Omental fat pad (tissue), 4 donors: ENCODE results near the gene LRPPRC. TPM values are rescaled to one million over a fixed set of nuclear protein-coding genes. Genes with fewer than 3 reads are reported as not detected.

Experiments
- ATAC-seq: fragments of 150-250 bp; one replicate; pipeline ENCODE4 v1.9.1; 2016; ENCODE audit warnings: mild to moderate bottlenecking, moderate library complexity; ENCODE audit not compliant: low FRiP score
- DNase-seq: peaks from one replicate; pipeline ENCODE4 v3.0.0-alpha.2; 2019; ENCODE audit warnings: low spot score
- total RNA-seq, 4 donors: library from RNA; depleted of rRNA; stranded (reverse); fragments of >200 nt; gene quantifications; one replicate each; pipeline ENCODE4 v1.1.0, GENCODE V29; 2016
- TF ChIP-seq, protein P1 (sequence below), 3 donors: fragments of 450-650 bp; IDR thresholded peaks; one replicate each; pipeline ENCODE4 v1.5.1; 2016 to 2017; ENCODE audit warnings: antibody characterized with exemption in 3 of 3, mild to moderate bottlenecking in 3 of 3, moderate library complexity in 2 of 3

The LRPPRC gene
- total RNA-seq, 4 donors from 2014 or later = 47.5 to 87.4 (median 56.3) TPM

DNA sequence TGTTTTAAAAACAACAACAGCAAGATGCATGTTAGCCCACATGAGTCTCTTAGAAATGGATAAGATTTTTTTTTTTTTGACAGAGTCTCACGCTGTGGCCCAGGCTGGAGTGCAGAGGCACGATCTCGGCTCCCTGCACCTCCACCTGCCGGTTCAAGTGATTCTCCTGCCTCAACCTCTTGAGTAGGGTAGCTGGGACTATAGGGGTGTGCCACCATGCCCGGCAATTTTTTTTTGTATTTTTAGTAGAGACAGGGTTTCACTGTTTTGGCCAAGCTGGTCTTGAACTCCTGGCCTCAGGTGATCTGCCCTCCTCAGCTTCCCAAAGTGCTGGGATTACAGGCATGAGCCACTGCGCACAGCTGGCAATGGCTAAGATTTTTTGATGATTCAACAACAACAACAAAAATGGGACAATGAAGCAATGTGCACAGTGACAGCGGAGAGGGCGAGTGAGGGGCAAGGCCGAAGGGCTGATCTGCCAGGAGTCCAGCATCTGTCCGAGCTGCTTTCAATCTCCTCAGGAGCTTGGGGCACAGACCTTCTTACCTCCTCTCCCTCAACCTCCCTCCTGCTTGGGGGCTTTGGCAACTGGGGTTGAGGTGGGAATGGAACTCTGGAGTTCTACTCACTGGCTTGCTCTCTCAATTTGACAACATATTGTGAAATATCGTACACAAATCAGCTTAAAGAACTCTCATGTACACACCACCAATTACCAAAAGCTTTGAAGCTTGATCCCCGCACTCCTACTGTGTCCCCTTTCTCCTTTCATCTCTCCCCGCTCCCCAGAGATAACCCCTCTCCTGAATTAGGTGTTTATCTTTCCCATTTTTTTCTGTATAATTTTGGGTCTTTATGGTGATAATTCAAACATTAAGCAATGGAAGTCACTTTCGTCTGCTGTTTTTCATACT lies 153.6 kb downstream of the LRPPRC start:
- TF ChIP-seq, protein P1, sequence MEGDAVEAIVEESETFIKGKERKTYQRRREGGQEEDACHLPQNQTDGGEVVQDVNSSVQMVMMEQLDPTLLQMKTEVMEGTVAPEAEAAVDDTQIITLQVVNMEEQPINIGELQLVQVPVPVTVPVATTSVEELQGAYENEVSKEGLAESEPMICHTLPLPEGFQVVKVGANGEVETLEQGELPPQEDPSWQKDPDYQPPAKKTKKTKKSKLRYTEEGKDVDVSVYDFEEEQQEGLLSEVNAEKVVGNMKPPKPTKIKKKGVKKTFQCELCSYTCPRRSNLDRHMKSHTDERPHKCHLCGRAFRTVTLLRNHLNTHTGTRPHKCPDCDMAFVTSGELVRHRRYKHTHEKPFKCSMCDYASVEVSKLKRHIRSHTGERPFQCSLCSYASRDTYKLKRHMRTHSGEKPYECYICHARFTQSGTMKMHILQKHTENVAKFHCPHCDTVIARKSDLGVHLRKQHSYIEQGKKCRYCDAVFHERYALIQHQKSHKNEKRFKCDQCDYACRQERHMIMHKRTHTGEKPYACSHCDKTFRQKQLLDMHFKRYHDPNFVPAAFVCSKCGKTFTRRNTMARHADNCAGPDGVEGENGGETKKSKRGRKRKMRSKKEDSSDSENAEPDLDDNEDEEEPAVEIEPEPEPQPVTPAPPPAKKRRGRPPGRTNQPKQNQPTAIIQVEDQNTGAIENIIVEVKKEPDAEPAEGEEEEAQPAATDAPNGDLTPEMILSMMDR (IDR thresholded peaks at IDR 0.05) = no peak
- ATAC-seq = no peak
- DNase-seq = no peak

DNA sequence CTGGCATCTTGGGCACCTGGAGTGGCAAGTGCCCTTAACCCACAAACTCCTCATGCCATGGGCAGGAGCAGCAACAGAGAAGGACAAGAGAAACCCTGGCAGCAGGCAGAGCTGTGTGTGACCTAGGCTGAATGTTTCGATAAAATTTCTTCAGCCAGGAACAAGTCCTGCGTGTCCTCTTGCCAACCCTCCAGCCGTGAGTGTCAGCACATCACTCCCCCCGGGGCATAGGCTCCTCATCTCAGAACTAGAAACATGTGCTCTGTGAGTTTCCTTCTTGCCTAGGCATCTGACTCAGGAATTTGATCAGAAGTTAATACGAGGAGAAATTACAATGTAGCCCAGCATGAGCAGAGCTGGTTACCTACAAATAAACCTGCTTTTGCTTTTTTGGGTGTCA lies 154.8 kb downstream of the LRPPRC start:
- no peak for DNase-seq
- no peak for ATAC-seq
- TF ChIP-seq, protein P1 (IDR thresholded peaks at IDR 0.05) = no peak

DNA sequence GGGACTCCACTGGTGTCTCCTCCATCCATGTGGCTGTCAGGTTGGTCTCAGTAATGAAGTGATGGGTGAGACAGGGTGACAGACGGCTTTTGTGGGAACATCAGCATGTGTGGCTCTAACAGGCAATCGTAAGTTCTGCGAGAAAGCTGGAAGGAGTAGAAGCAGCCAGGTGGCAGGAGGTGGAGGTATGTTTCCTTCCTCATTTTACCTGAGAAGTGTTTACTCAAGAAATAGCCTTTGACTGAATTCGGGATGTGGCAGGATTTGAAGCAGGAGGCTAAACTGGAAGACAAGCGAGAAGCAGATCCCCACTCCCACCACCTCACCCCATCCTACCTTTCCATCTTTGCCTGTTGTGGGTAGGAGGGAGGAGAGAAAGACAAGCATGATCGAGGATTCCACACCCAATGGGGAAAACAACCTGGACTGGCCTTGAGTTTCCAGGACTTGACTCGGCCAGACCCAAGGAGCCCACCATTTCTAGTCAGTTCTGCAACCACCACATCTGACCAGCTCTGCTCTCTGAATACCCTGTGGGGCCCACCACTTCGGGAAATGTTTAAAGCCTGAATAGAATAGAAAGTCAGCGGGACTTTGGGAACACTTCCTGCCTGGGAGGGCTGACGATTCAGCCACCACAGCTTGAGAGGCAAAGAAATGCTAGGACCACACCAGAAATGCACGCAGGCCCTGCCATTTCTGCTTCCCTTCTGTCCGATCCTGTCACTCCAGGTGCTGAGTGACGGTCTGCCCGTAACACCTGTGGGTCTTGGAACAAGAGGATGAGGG lies 155.8 kb downstream of the LRPPRC start:
- no peak for DNase-seq

DNA sequence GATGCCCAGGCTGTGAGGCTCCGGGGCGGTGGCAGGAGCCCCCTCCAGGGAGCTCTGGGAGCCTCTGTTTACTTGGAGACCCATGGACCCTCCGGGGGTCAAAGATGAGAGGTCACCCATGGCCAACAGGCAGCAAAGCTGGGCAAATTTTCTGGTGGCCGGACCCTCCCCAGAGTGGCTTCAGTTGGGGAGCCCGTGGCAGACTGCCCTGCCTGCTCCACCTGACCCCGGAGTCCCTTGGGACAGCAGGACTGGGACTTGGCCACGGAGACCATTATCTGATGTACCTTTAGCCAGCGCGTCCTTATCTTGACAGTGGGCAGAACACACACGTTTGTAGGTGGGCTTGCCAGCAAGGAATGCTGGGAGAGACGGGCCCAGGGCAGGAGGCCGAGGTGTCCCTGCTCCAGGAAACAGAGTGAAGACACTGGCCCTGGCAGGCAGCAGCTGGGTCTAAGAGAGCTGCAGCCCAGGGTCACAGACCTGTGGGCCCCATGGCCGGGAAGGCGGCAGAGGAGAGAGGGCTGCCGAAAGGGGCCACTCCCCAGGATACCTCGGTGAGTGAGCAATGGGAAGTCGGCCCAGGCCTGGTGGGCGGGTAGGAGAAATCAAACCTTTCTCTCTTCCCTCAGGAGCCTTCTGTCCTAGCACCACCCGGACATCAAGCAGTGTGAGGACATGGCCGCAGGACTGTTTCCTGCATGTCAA lies 157.1 kb downstream of the LRPPRC start, which contains the start of the genes ABCG5 and ABCG8:
TSS of gene ABCG5 (minus strand) at position 280 of the 708 bp plus-strand sequence. CDS start at position 120, 160 bp downstream.
TSS of gene ABCG8 (plus strand) at position 412 of the 708 bp plus-strand sequence. CDS start at position 495, 83 bp downstream.
- DNase-seq (no peak), ATAC-seq (no peak)
- TF ChIP-seq, protein P1 (IDR thresholded peaks at IDR 0.05) = no peak

More for the DNA sequence above, 155.8 kb downstream of the LRPPRC start:
- ATAC-seq = no peak
- TF ChIP-seq, protein P1 (IDR thresholded peaks at IDR 0.05) = no peak

DNA sequence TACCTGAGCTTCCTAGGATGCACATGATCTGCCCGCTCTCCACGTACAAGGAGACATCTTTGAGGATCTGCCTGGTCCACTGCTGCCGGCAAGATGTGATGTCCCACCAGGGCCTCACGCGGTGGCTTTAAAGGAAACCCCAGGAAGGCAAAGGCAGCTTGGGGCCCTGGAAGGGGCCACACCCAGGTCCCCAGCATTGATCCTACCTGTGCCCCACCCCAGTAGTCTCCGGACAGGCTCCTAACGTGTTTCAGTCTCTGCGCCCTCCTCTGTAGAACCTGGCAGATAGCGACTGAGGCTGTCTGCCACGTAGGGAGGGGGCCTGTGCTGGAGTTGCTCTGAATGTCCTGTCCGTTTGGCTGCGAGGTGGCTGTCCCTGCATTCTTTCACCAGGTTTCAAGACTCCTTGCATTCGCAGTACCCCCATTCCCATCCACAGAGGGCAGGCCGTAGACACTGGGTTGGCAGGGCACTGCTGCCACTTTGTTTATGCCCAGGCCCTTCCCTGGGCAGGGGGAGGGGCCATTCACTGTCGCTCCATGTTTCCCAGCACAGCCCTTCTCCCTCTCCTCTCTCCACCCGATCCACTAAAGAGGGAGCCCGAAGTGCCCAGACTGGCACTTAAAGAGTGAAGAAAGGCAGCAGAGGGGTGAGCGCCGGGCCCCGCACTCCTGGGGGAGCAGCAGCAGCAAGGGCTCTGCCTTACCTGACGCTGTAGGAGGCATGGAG lies 157.8 kb downstream of the LRPPRC start:
- ATAC-seq (no peak), DNase-seq (no peak)
- TF ChIP-seq, protein P1 (IDR thresholded peaks at IDR 0.05) = no peak

DNA sequence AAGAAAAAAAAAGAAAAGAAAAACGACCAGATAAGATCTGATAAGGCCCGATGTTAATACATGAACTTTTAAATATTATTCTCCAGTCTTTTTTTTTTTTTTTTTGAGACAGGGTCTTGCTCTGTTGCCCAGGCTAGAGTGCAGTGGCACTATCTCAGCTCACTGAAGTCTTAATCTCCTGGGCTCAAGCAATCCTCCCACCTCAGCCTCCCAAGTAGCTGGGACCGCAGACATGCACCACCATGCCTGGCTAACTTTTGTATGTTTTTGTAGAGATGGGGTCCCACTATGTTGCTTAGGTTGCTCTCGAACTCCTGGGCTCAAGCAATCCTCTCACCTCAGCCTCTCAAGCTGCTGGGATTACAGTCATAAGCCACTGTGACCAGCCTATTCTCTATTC lies 158.8 kb downstream of the LRPPRC start:
- DNase-seq = no peak
- TF ChIP-seq, protein P1 (IDR thresholded peaks at IDR 0.05) = no peak
- ATAC-seq = no peak
